Ectodermal cell (in vitro differentiated cells): Measurements from ENCODE around the gene MINDY4.

Experiments
- H3K27ac ChIP-seq: 2 replicates; pipeline ENCODE4 v1.7.0; 2013; ENCODE audit warnings: mild to moderate bottlenecking, low read depth, low read length; ENCODE audit not compliant: insufficient read depth, poor library complexity, severe bottlenecking
- H3K27me3 ChIP-seq: 2 replicates; pipeline ENCODE4 v1.7.0; 2013; ENCODE audit warnings: mild to moderate bottlenecking, low read length; ENCODE audit not compliant: insufficient read depth, control insufficient read depth, poor library complexity, severe bottlenecking
- H3K36me3 ChIP-seq: one replicate; pipeline ENCODE4 v1.7.0; 2013; ENCODE audit warnings: low read length; ENCODE audit not compliant: control insufficient read depth, insufficient read depth
- H3K4me1 ChIP-seq: one replicate; pipeline ENCODE4 v1.7.0; 2013; ENCODE audit warnings: low read length; ENCODE audit not compliant: control insufficient read depth, insufficient read depth
- H3K4me3 ChIP-seq: 2 replicates; pipeline ENCODE4 v1.7.0; 2013; ENCODE audit warnings: low read depth, low read length, control low read depth; ENCODE audit not compliant: insufficient read depth
- H3K9me3 ChIP-seq: 2 replicates; pipeline ENCODE4 v1.7.0; 2013; ENCODE audit warnings: mild to moderate bottlenecking, low read length, moderate library complexity; ENCODE audit not compliant: control insufficient read depth
- WGBS, 2 experiments: methylation state at CpG; one replicate each; pipeline ENCODE4 v1.1.7; 2013; ENCODE audit warnings: missing lambda C conversion rate in 2 of 2; 5-methylcytosine and 5-hydroxymethylcytosine counted together

The MINDY4 gene

DNA sequence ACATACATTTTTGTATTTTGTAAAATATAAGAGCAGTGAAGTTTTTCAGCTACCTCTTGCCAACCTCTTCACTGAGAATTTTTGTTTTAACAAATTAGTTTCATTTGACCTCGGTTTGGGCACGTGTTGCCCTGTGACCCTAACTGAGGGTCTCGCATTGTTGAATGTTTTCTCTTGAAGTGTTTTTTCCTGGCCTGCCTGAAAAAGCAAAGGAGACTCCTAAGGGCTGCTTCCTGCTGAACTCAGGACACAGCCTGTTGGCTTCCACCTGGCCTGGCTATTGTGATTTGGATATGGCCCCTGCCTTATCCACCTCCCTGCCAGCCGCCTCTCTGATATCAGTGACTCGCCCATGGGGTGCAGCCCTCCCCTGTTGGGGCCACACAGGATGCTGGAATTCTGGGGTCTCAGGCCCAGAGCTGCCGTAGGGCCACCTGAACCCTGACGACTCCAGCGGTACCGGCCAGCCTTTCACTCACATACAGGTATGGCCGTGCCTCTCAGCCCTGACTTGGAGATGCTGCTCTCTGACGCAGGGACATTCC, 81.6 kb downstream of the MINDY4 start:
- 84 to 90% methylated on average over 11 of the region's 11 CpGs for WGBS, 2 experiments
- H3K27ac ChIP-seq: no peak overlapping the region

DNA sequence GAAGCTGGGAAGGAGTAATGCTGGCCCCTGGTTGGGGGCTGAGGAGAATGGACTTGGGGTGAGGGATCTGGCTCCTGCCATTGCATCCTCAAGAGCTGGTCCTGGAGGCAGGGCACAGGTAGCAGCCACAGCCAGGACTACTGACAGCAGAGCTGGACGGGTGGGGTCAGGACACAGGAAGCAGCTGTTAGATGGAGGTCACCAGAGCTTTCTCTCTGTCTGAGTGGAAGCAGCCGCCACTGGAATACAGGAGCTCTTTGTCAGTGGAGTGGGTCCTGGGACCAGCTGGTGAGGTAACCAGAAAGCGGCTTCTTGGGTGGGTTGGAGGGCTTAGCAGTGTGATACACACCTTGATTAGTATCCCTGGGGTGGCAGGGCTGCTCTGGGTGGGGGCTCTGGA, 82.4 kb downstream of the MINDY4 start:
- Histone ChIP-seq H3K9me3 (no peaks in the 10 kb centered on the region), H3K36me3 (no peaks in the 10 kb centered on the region), H3K4me1 (peaks cover 12% of the 10 kb centered on the region), H3K4me3 (no peak overlapping the region), H3K27me3 (no peaks in the 10 kb centered on the region), H3K27ac (no peak overlapping the region)
- 93 to 97% methylated on average over 3 of the region's 3 CpGs for WGBS, 2 experiments

More for the DNA sequence above, 81.6 kb downstream of the MINDY4 start:
- Histone ChIP-seq H3K36me3 (no peaks in the 10 kb centered on the region), H3K4me3 (no peak overlapping the region), H3K4me1 (peaks cover 12% of the 10 kb centered on the region), H3K9me3 (no peaks in the 10 kb centered on the region), H3K27me3 (no peaks in the 10 kb centered on the region)

DNA sequence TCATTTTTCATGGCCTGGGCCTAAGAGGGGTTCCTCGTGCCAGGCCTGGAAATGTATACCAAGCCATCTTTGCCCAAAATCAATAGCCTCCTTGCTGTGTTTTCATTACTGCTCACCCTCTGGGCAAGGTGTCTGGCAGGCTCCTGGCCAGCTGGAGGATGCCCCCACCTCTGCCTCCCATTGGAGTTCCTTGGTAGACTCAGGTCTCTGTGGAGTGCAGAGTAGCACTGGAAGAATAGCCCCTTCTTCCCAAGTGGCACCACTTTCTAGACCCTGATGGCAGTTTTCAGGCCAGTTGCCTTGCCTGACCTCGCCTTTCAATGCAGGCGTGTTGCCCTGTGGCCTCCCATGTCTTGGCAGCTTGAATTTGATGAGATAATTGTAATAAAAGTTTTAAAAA, 84.7 kb downstream of the MINDY4 start:
- Histone ChIP-seq H3K36me3 (no peaks in the 10 kb centered on the region), H3K4me3 (no peak overlapping the region), H3K9me3 (no peaks in the 10 kb centered on the region), H3K27me3 (no peaks in the 10 kb centered on the region), H3K4me1 (peaks cover 17% of the 10 kb centered on the region), H3K27ac (no peak overlapping the region)
- 96 to 97% methylated on average over 3 of the region's 3 CpGs for WGBS, 2 experiments

DNA sequence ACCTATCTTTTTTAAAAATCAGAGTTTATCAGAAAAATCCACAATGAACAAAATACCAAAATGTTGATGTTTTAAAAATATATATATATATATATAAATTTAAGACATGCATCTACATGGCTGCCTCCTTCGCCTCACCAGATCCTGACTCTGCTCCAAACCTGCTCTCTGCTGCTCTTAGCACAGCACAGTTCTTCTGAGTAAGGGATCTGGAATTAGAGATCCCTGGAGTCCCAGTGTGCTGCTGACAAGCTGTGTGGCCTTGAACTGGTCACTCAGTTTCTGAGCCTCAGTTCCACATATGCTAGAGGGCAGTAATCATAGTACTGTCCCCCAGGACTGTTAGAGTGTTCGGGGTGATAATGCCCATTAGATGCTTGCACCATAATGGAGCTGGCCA, 87.4 kb downstream of the MINDY4 start:
- H3K27ac ChIP-seq: no peak overlapping the region
- H3K27me3 ChIP-seq: no peaks in the 10 kb centered on the region
- no peak overlapping the region for H3K4me3 ChIP-seq
- 86 to 95% methylated on average over 2 of the region's 2 CpGs for WGBS, 2 experiments
- no peaks in the 10 kb centered on the region for H3K36me3 ChIP-seq
- no peaks in the 10 kb centered on the region for H3K9me3 ChIP-seq
- peaks cover 5% of the 10 kb centered on the region for H3K4me1 ChIP-seq

DNA sequence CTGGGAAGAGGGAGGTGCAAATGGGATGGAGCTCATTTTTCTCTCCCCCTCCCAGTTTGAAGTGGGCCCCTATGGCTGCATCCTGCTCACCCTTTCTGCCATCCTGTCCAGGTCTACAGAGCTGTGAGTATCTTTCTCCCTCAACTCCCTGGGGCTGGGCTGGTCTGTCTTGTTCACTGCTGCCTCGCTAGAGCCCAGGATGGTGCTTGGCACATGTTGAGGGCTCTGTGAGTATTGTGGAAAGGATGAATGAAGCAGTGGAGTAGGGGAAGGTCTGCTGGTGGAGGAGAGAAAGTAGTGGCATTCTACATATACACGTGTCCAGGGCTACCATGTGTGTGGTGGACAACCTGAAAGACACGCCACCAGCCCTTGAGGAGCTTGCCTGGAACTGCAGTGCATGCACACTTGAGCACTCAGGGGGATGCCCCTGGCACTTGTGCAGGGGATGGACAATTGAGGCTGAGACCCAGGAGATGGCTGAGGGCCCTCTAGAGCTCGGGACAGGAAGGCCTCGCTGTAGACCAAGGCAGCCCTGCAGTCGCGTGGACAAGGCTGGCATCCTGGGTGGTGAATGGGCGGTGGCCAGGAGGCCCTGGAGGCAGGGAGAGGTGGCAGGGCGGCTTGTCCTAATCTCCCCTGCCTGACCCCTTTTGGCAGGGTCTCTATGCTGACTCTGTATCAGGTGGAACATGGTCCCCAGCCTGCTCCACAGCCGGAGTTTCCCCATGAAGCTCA, 88.2 kb downstream of the MINDY4 start:
- Histone ChIP-seq H3K27ac (no peak overlapping the region), H3K9me3 (no peaks in the 10 kb centered on the region)
- WGBS, 2 experiments: 95% methylated on average over 10 of the region's 10 CpGs

DNA sequence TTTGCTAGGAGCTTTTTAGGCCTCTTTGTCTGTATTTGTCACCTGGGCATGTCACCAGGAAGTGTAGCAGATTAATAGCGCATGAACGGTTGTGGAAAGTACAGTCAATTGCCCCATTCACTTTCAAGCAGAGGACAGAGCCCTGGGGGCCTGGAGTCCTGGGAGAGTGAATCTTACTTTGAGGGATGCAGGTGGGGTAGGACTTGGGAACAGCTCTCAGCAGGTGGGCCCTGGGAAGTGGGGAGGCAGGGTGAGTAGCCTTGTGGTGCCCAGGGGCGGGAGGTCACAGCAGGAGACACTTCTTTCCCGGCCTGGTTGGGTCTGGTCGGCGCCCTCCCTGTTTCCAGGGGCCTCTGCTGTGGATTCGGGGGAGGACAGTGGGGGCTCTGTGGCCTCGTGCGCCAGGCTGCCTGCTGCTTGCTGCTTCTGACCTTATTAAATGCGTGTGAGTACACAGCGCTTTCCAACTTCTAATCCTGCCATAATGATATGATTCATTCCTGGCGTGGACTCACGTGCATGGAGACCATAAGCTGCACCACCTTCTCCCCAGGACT, 88.8 kb downstream of the MINDY4 start:
- Histone ChIP-seq H3K36me3 (no peaks in the 10 kb centered on the region), H3K27ac (no peak overlapping the region), H3K4me1 (peaks cover 12% of the 10 kb centered on the region), H3K4me3 (no peak overlapping the region), H3K9me3 (no peaks in the 10 kb centered on the region), H3K27me3 (no peaks in the 10 kb centered on the region)
- WGBS, 2 experiments: 89 to 91% methylated on average over 13 of the region's 13 CpGs

More for the DNA sequence above, 88.2 kb downstream of the MINDY4 start:
- Histone ChIP-seq H3K27me3 (no peaks in the 10 kb centered on the region), H3K36me3 (no peaks in the 10 kb centered on the region), H3K4me3 (no peak overlapping the region), H3K4me1 (peaks cover 10% of the 10 kb centered on the region)

DNA sequence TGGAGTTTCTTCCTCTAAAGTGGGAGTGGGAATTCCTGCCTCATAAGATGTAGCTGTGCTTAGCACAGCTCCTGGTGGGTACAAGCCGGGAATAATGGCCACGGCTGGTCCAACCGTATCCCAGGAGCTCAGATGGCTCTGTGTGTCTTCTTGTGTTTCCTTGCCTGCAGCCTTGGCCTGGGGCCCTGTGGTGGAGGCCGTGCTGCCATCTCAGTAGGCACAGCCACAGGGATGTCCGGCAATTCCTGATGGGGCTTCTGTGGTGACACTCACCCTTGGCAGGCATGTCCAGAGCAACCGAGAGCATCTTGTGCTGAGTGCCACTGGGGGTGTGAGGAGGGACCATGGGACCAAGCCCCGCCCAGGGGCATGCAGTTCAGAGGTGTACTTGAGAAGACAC, 90.4 kb downstream of the MINDY4 start:
- Histone ChIP-seq H3K4me3 (no peak overlapping the region), H3K27ac (no peak overlapping the region), H3K9me3 (no peaks in the 10 kb centered on the region), H3K27me3 (no peaks in the 10 kb centered on the region), H3K36me3 (no peaks in the 10 kb centered on the region), H3K4me1 (peaks cover 12% of the 10 kb centered on the region)
- WGBS, 2 experiments: 93 to 94% methylated on average over 7 of the region's 7 CpGs

DNA sequence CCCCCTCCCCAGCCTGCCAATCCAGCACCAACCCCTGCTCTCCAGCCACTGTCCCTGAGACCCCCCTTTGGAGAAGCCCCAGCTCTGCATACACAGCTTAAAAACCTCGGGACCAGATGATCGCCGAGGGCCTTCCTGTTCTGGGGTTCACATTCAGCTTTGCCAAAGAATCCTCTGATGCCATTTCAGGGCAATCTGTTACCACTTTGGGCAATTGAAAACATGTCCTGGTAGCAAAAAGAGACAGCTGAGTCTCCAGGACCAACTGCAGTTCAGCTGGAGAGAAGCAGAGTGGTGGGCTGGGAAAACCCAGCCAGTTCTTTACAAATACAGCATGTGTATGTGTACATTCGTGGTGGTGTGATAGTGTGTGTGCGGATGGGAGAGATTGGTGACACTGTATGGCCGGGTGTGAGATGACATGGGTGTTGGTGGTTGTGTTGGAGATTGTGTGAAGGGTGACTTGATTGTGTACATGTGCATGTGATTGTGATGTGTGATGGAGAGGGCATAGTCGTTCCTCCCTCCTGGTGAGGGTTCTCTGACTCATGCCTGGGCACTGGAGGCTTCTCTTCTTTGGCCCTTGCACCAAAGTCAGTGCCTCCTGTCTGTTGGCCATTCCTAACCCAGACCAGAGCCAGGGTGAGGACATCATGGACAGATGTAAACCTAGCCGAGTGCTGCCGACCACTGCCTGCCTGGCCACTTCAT, 91.9 kb downstream of the MINDY4 start:
- Histone ChIP-seq H3K9me3 (no peaks in the 10 kb centered on the region), H3K36me3 (no peaks in the 10 kb centered on the region), H3K27me3 (no peaks in the 10 kb centered on the region), H3K4me1 (peaks cover 12% of the 10 kb centered on the region), H3K4me3 (no peak overlapping the region), H3K27ac (no peak overlapping the region)
- 93 to 94% methylated on average over 9 of the region's 9 CpGs for WGBS, 2 experiments

DNA sequence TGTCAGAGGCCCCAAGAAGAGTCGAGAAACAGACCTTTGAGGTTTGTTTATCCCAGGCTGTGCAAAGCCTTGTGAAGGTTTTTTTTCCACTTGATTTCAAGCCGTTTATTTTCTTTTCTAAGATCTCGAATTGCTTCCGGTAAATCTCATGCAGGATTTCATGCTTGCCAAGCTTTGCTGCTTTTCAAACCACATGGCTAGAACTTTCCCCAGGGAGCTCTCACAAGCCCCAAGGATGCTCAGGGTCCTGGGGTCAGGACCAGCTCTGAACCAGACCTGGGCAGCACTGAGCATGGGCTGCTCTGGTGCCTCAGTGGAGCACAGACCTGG, 92.5 kb downstream of the MINDY4 start:
- Histone ChIP-seq H3K27me3 (no peaks in the 10 kb centered on the region), H3K36me3 (no peaks in the 10 kb centered on the region), H3K9me3 (no peaks in the 10 kb centered on the region), H3K4me3 (no peak overlapping the region), H3K27ac (no peak overlapping the region), H3K4me1 (peaks cover 12% of the 10 kb centered on the region)
- 93% methylated on average over 4 of the region's 4 CpGs for WGBS, 2 experiments

DNA sequence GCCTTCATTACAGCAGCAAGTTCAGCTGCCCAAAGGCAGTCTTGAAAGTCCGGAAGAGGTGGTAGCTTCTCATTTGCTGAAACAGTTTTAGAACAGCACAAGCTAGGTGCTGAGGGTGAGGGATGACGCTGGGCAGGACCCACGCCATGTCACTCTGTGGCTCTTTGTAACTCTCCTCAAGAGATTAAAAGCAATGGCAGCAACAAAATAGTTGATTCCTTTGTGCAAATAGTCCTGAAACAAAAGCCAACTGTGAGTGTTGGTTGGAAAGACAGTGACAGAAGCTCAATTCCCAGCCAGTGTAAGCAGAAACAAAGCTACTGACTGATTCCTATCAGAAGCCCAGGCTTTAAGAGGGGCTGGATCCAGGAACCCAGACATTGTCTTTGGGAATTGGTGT, 92.9 kb downstream of the MINDY4 start:
- no peaks in the 10 kb centered on the region for H3K36me3 ChIP-seq
- WGBS, 2 experiments: 87 to 91% methylated on average over 3 of the region's 3 CpGs
- H3K27me3 ChIP-seq: no peaks in the 10 kb centered on the region
- no peaks in the 10 kb centered on the region for H3K9me3 ChIP-seq
- H3K4me3 ChIP-seq: no peak overlapping the region
- H3K27ac ChIP-seq: no peak overlapping the region
- peaks cover 12% of the 10 kb centered on the region for H3K4me1 ChIP-seq
